Activated T-helper 17 cell treated with anti-CD3 and anti-CD28 coated beads, Interleukin-2, amount 50 U/mL, for 72 hours (primary cell): Measurements from ENCODE around the gene GYS2. TPM values are rescaled to one million over a fixed set of nuclear protein-coding genes. Genes with fewer than 3 reads are reported as not detected.

ENCODE experiments used
- total RNA-seq, 2 donors: library from RNA; stranded (reverse); gene quantifications; one replicate each; pipeline ENCODE4 v1.2.3, GENCODE V29; 2022

The GYS2 gene
- total RNA-seq, 2 donors from 2014 or later, result not detected

Other genes with a start within 250 kb of the GYS2 start
- gene IAPP, start 231.9 kb downstream of the GYS2 start, total RNA-seq, result not detected
- gene PYROXD1, start 167.2 kb downstream of the GYS2 start, total RNA-seq, result 10 to 100 TPM; 29.8 to 41.2 TPM
- gene RECQL, start 103.2 kb downstream of the GYS2 start, total RNA-seq, result 10 to 100 TPM; 82.2 to 95.4 TPM
- 10 to 100 TPM; 30.7 to 39.1 TPM for gene GOLT1B, start 103.1 kb downstream of the GYS2 start, total RNA-seq
- gene SPX, start 78.6 kb downstream of the GYS2 start, total RNA-seq, result 1 to 10 TPM; 1.3 to 1.5 TPM
- gene LDHB, start 53.0 kb upstream of the GYS2 start, total RNA-seq, result 1,000 to 10,000 TPM; 1,054 to 1,593 TPM
- not detected for gene KCNJ8, start 169.9 kb upstream of the GYS2 start, total RNA-seq